ENCODE measurements around the gene OR51E1. TPM values are rescaled to one million over a fixed set of nuclear protein-coding genes. Genes with fewer than 3 reads are reported as not detected.

The OR51E1 gene
- polyA plus RNA-seq, 4 donors = 1.5 to 1.9 (median 1.7) TPM

- no peak for DNase-seq (ENCODE audit: low read depth in 4 of 4, low spot score in 2 of 4)
These were observed 61.1 kb downstream of the OR51E1 start for GRCh38 chr11:4704790-4705334.

Other genes starting within 250 kb of the OR51E1 start
- gene OR52K2, start 194.7 kb upstream of the OR51E1 start, polyA plus RNA-seq (ENCODE audit: insufficient read length in 4 of 4) = not detected
- gene OR52K1, start 161.3 kb upstream of the OR51E1 start, polyA plus RNA-seq (ENCODE audit: insufficient read length in 4 of 4) = under 1 TPM; 0.06 to 0.32 (median 0.19) TPM
- gene OR52M1, start 98.8 kb upstream of the OR51E1 start, polyA plus RNA-seq (ENCODE audit: insufficient read length in 4 of 4) = not detected
- gene OR52I2, start 62.2 kb upstream of the OR51E1 start, polyA plus RNA-seq (ENCODE audit: insufficient read length in 4 of 4) = not detected
- under 1 TPM in 2 of 4 donors, not detected in 2; 0.03 to 0.09 TPM for gene OR52I1, start 49.9 kb upstream of the OR51E1 start, polyA plus RNA-seq (ENCODE audit: insufficient read length in 4 of 4)
- 10 to 100 TPM; 19.7 to 25.3 (median 22.9) TPM for gene TRIM68, start 35.8 kb upstream of the OR51E1 start, polyA plus RNA-seq (ENCODE audit: insufficient read length in 4 of 4)
- not detected for gene OR51D1, start 6.5 kb upstream of the OR51E1 start, polyA plus RNA-seq (ENCODE audit: insufficient read length in 4 of 4)
- under 1 TPM; 0.65 to 0.82 (median 0.70) TPM for gene OR51E2, start 53.9 kb downstream of the OR51E1 start, polyA plus RNA-seq (ENCODE audit: insufficient read length in 4 of 4)
- gene MMP26, start 60.8 kb downstream of the OR51E1 start, polyA plus RNA-seq (ENCODE audit: insufficient read length in 4 of 4) = under 1 TPM in 3 of 4 donors, not detected in 1; 0.25 to 0.65 (median 0.43) TPM
- gene OR51F1, start 126.0 kb downstream of the OR51E1 start, polyA plus RNA-seq (ENCODE audit: insufficient read length in 4 of 4) = not detected
- not detected for gene OR52R1, start 160.4 kb downstream of the OR51E1 start, polyA plus RNA-seq (ENCODE audit: insufficient read length in 4 of 4)
- not detected for gene OR51F2, start 177.3 kb downstream of the OR51E1 start, polyA plus RNA-seq (ENCODE audit: insufficient read length in 4 of 4)
- not detected for gene OR51S1, start 205.2 kb downstream of the OR51E1 start, polyA plus RNA-seq (ENCODE audit: insufficient read length in 4 of 4)
- gene OR51T1, start 237.9 kb downstream of the OR51E1 start, polyA plus RNA-seq (ENCODE audit: insufficient read length in 4 of 4) = not detected